ENCODE measurements around the gene MACF1. TPM values are rescaled to one million over a fixed set of nuclear protein-coding genes. Genes with fewer than 3 reads are reported as not detected.

The MACF1 gene
- total RNA-seq, 2 donors from 2014 or later = 214 to 251 TPM

DNA sequence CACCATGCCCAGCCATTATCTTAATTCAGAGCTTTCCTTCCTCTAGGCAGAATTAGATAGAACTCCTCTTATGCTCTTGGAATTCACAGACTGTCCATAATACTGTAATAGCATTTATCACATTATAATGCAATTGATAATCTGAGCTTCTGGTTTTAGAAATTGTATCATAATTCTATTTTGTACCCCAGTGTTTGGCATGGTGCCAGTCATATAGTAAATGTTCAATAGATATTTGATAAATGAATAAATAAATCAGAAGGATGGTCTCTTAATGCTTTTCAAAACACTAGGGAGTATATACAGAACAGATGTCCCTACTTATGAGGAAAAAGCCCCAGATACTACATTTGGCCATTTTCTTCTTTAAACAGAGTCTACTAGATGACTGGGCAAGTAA, 167.6 kb downstream of the MACF1 start:
- H3K27me3 ChIP-seq (ENCODE audit: control insufficient read depth, insufficient read depth, low read length, poor library complexity, severe bottlenecking) = no peaks in the 10 kb centered on the region
- no peak overlapping the region for H3K27ac Mint-ChIP-seq
- TF ChIP-seq, protein P1, sequence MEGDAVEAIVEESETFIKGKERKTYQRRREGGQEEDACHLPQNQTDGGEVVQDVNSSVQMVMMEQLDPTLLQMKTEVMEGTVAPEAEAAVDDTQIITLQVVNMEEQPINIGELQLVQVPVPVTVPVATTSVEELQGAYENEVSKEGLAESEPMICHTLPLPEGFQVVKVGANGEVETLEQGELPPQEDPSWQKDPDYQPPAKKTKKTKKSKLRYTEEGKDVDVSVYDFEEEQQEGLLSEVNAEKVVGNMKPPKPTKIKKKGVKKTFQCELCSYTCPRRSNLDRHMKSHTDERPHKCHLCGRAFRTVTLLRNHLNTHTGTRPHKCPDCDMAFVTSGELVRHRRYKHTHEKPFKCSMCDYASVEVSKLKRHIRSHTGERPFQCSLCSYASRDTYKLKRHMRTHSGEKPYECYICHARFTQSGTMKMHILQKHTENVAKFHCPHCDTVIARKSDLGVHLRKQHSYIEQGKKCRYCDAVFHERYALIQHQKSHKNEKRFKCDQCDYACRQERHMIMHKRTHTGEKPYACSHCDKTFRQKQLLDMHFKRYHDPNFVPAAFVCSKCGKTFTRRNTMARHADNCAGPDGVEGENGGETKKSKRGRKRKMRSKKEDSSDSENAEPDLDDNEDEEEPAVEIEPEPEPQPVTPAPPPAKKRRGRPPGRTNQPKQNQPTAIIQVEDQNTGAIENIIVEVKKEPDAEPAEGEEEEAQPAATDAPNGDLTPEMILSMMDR (conservative IDR thresholded peaks at IDR 0.05) = no peak
- no peaks in the 10 kb centered on the region for H3K9me3 Mint-ChIP-seq
- no peaks in the 10 kb centered on the region for H3K9me3 ChIP-seq (ENCODE audit: control insufficient read depth, low read length)
- no peak overlapping the region for H3K4me3 ChIP-seq (ENCODE audit: low read length)
- DNase-seq = no peak
- H3K36me3 ChIP-seq (ENCODE audit: control insufficient read depth, insufficient read depth, low read length) = peaks cover 25% of the 10 kb centered on the region
- H3K4me1 Mint-ChIP-seq = peaks cover 13% of the 10 kb centered on the region
- H3K27me3 Mint-ChIP-seq (ENCODE audit: insufficient read depth) = no peaks in the 10 kb centered on the region
- H3K36me3 Mint-ChIP-seq (ENCODE audit: low read depth) = peaks cover 44% of the 10 kb centered on the region
- H3K9ac ChIP-seq (ENCODE audit: extremely low read depth, low read length, poor library complexity, severe bottlenecking) = no peak overlapping the region
- H3K4me1 ChIP-seq (ENCODE audit: control insufficient read depth, insufficient read depth, low read length) = peaks cover 3% of the 10 kb centered on the region
- no peak overlapping the region for H3K4me3 Mint-ChIP-seq
- H3K27ac ChIP-seq (ENCODE audit: low read depth, low read length) = no peak overlapping the region

DNA sequence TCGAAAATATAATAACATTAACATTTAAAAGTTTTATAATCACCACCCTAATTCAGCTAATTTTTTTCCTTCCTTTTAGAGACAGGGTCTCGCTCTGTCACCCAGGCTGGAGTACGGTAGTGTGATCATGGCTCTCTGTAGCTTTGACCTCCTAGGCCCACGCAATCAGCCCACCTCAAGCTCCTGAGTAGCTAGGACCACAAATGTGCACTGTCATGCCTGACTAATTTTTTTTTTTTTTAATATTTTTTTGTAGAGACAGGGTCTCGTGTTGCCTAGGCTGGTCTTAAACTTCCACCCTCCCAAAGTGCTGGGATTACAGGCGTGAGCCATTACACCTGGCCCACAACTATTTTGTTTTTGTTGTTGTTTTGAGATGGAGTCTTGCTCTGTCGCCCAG, 172.2 kb downstream of the MACF1 start:
- no peaks in the 10 kb centered on the region for H3K27me3 Mint-ChIP-seq (ENCODE audit: insufficient read depth)
- 90 to 95% methylated on average over 6 to 7 of the region's 7 CpGs for WGBS, 2 experiments (ENCODE audit: insufficient coverage in 1 of 2, insufficient read length in 1 of 2)
- H3K4me1 Mint-ChIP-seq = peaks cover 15% of the 10 kb centered on the region
- Histone ChIP-seq H3K9ac (ENCODE audit: extremely low read depth, low read length, poor library complexity, severe bottlenecking) (no peak overlapping the region), H3K9me3 (ENCODE audit: control insufficient read depth, low read length) (no peaks in the 10 kb centered on the region), H3K4me1 (ENCODE audit: control insufficient read depth, insufficient read depth, low read length) (peaks cover 5% of the 10 kb centered on the region), H3K27me3 (ENCODE audit: control insufficient read depth, insufficient read depth, low read length, poor library complexity, severe bottlenecking) (no peaks in the 10 kb centered on the region), H3K4me3 (ENCODE audit: low read length) (no peak overlapping the region), H3K36me3 (ENCODE audit: control insufficient read depth, insufficient read depth, low read length) (peaks cover 25% of the 10 kb centered on the region), H3K27ac (ENCODE audit: low read depth, low read length) (no peak overlapping the region)
- H3K9me3 Mint-ChIP-seq = no peaks in the 10 kb centered on the region
- peaks cover 31% of the 10 kb centered on the region for H3K36me3 Mint-ChIP-seq (ENCODE audit: low read depth)
- TF ChIP-seq, protein P1 (conservative IDR thresholded peaks at IDR 0.05) = no peak
- no peak overlapping the region for H3K27ac Mint-ChIP-seq
- DNase-seq = no peak
- no peak overlapping the region for H3K4me3 Mint-ChIP-seq

DNA sequence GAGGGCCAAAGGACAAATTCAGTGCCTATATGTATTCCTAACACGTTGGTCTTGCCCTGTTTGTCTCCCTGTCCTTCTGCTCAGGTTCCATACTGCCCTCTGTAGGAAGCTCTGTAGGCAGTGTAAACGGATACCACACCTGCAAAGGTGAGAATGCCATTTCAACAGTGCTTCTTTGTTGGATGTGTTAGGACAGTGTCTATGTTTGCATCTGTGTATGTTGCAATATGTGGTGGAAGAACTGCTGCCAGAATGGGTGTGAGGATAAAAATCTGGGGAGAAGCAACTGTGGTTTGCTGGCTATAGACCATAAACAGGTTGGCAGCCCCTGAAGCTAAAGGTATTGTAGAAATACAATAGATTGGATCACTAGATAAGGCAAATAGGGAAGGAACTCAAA, 173.9 kb downstream of the MACF1 start:
- H3K4me1 Mint-ChIP-seq = peaks cover 15% of the 10 kb centered on the region
- WGBS, 2 experiments (ENCODE audit: insufficient coverage in 1 of 2, insufficient read length in 1 of 2) = 25 to 34% methylated on average over 2 of the region's 2 CpGs
- no peaks in the 10 kb centered on the region for H3K9me3 Mint-ChIP-seq
- Histone ChIP-seq H3K9ac (ENCODE audit: extremely low read depth, low read length, poor library complexity, severe bottlenecking) (no peak overlapping the region), H3K27ac (ENCODE audit: low read depth, low read length) (no peak overlapping the region), H3K9me3 (ENCODE audit: control insufficient read depth, low read length) (no peaks in the 10 kb centered on the region), H3K4me3 (ENCODE audit: low read length) (no peak overlapping the region), H3K36me3 (ENCODE audit: control insufficient read depth, insufficient read depth, low read length) (peaks cover 32% of the 10 kb centered on the region), H3K4me1 (ENCODE audit: control insufficient read depth, insufficient read depth, low read length) (peaks cover 5% of the 10 kb centered on the region), H3K27me3 (ENCODE audit: control insufficient read depth, insufficient read depth, low read length, poor library complexity, severe bottlenecking) (no peaks in the 10 kb centered on the region)
- no peak overlapping the region for H3K4me3 Mint-ChIP-seq
- TF ChIP-seq, protein P1 (conservative IDR thresholded peaks at IDR 0.05) = peak; percentile 82
- no peak overlapping the region for H3K27ac Mint-ChIP-seq
- no peaks in the 10 kb centered on the region for H3K27me3 Mint-ChIP-seq (ENCODE audit: insufficient read depth)
- peak; percentile 74 for DNase-seq
- peaks cover 36% of the 10 kb centered on the region for H3K36me3 Mint-ChIP-seq (ENCODE audit: low read depth)
